Stomach smooth muscle (tissue), 2 donors: ENCODE results near the gene CTNND2.

Experiments used
- H3K27ac ChIP-seq: one replicate; pipeline ENCODE4 v1.7.0; 2013; ENCODE audit warnings: mild to moderate bottlenecking, low read length, inconsistent platforms
- H3K27me3 ChIP-seq, 2 donors: one replicate each; pipeline ENCODE4 v1.7.0; 2013; ENCODE audit warnings: low read length in 2 of 2; ENCODE audit not compliant: insufficient read depth in 2 of 2, control insufficient read depth in 1 of 2
- H3K36me3 ChIP-seq, 2 donors: one replicate each; pipeline ENCODE4 v1.7.0; 2013; ENCODE audit warnings: low read length in 2 of 2; ENCODE audit not compliant: control insufficient read depth in 2 of 2, insufficient read depth in 2 of 2
- H3K4me1 ChIP-seq: one replicate; pipeline ENCODE4 v1.7.0; 2013; ENCODE audit warnings: low read length; ENCODE audit not compliant: control insufficient read depth, insufficient read depth
- H3K4me3 ChIP-seq, 2 donors: one replicate each; pipeline ENCODE4 v1.7.0; 2013; ENCODE audit warnings: low read length in 2 of 2
- H3K9ac ChIP-seq, 2 donors: one replicate each; pipeline ENCODE4 v1.7.0; 2013; ENCODE audit warnings: low read length in 2 of 2, mild to moderate bottlenecking in 1 of 2
- H3K9me3 ChIP-seq, 2 donors: one replicate each; pipeline ENCODE4 v1.7.0; 2013; ENCODE audit warnings: low read length in 2 of 2; ENCODE audit not compliant: control insufficient read depth in 2 of 2
- donor health status: healthy.
- donor health status: Pancreatic carcinoma.

The CTNND2 gene

DNA sequence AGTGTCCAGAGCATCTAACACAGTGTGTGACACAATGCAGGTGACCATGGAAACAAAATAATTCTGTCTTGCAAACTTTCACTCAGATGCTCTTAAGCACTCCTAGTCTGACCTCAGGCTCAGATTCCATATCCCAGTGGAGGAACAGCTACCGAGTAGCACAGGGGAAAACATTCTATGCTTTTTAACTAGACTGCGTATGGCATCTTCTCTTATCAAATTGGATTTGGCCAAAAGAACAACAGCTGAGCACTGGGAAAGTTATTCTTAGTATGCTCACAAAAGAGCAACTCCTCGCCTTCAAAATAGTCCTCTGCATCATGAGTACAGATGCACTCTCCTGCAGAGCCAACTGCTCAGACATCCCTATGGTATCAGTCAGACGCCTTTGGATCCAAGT lies 615.0 kb downstream of the CTNND2 start:
- no peaks in the 10 kb centered on the region for H3K4me1 ChIP-seq
- no peaks in the 10 kb centered on the region for H3K36me3 ChIP-seq
- no peak overlapping the region for H3K4me3 ChIP-seq
- H3K27me3 ChIP-seq = no peaks in the 10 kb centered on the region
- H3K27ac ChIP-seq = no peak overlapping the region
- no peak overlapping the region for H3K9ac ChIP-seq
- H3K9me3 ChIP-seq = no peaks in the 10 kb centered on the region

- Histone ChIP-seq H3K27ac (no peak overlapping the region), H3K9me3 (peaks cover 0 to 6% of the 10 kb centered on the region in 2 donors), H3K9ac (no peak overlapping the region), H3K4me3 (no peak overlapping the region), H3K27me3 (no peaks in the 10 kb centered on the region), H3K4me1 (no peaks in the 10 kb centered on the region), H3K36me3 (no peaks in the 10 kb centered on the region)
Measured at GRCh38 chr5:11281842-11282241, 622.4 kb downstream of the CTNND2 start.

DNA sequence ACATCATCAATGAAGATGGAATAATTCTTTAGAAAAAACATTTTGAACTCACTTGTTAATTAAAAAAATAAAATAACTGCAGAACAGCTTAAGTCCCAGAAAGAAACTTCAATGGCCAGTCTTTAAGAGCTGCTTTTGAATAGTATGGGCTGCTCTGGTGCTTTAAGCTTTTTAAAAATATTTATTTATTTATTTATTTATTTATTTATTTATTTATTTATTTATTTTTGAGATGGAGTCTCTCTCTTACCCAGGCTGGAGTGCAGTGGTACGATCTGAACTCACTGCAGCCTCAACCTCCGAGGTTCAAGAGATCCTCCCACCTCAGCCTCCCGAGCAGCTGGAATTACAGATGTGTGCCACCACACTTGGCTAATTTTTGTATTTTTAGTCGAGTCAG lies 626.9 kb downstream of the CTNND2 start:
- H3K36me3 ChIP-seq = no peaks in the 10 kb centered on the region
- H3K27ac ChIP-seq = no peak overlapping the region
- peaks cover 0 to 6% of the 10 kb centered on the region in 2 donors for H3K9me3 ChIP-seq
- no peaks in the 10 kb centered on the region for H3K4me1 ChIP-seq
- no peak overlapping the region for H3K4me3 ChIP-seq
- H3K27me3 ChIP-seq = no peaks in the 10 kb centered on the region
- H3K9ac ChIP-seq = no peak overlapping the region

DNA sequence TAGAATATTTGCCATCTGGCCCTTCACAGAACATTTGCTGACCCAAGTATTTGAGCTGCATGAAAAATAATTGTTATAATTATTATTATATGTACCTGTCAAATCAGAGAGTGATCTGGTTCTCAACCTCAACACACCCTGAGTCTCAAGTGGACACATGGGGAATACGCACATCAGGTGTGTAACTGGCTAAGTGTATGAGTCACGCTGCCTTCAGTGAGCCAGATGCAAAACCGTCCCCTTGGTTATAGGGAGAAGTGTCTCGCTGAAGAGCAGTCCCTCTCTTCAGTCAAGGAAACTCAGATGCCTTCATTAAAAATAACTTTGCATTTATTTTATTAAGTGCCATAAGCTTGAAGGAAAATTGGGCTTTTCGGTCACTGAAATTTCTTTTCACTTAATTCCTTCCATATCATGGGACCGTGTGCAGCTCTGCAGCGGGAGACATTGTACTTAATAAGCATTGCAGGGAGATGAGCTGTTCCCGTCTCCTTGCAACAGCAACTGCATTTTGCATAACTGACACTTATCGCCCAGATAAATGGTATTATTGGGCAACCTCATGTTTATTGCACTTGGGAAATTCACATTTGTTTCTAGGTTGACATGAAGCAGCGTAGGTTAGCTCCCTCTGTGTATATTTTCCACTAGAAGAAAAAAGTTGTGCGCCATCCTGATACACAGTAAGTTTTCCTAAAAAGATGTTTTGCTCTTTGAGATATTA lies 630.9 kb downstream of the CTNND2 start:
- H3K27ac ChIP-seq = no peak overlapping the region
- H3K9ac ChIP-seq = no peak overlapping the region
- H3K27me3 ChIP-seq = no peaks in the 10 kb centered on the region
- H3K4me3 ChIP-seq = no peak overlapping the region
- H3K4me1 ChIP-seq = no peaks in the 10 kb centered on the region
- H3K9me3 ChIP-seq = no peaks in the 10 kb centered on the region
- H3K36me3 ChIP-seq = no peaks in the 10 kb centered on the region

DNA sequence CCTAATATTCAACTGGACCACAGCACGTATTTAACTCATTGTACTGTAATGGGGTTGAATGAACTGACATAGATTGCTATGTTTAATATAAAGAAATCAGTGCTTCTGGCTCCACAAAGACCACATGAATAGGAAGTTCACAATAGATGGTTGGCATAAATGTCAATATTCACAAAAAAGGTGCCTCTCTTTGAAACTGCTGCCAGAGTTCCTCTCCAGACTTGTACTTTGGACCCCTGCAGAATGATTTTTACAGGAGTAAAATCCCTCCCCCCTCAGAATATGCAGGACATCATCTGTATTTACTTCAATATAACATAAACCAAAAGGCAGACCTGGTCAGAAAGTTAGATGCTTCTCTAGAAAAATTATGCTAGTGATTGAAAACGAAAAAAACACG lies 634.7 kb downstream of the CTNND2 start:
- no peaks in the 10 kb centered on the region for H3K4me1 ChIP-seq
- no peak overlapping the region for H3K4me3 ChIP-seq
- H3K36me3 ChIP-seq = no peaks in the 10 kb centered on the region
- H3K9me3 ChIP-seq = no peaks in the 10 kb centered on the region
- H3K27ac ChIP-seq = no peak overlapping the region
- no peak overlapping the region for H3K9ac ChIP-seq
- H3K27me3 ChIP-seq = no peaks in the 10 kb centered on the region

DNA sequence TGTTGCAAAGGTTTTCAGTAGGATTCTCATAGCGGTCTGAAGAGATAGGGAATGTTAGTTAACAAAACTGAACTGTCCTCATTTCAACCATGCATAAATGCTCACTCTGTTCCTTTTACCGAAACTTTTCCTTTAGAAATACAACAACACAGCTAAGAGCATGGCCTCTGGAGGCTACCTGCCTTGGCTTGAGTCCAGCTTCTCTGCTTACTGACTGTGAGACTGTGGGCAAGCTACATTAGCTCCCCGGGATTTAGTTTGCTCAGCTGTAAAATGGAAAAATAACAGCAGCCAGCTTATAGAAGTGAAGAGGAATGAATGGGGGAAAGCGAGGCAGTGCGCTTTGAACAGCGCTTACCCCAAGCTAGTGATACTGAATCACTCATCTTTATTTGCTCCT lies 635.4 kb downstream of the CTNND2 start:
- Histone ChIP-seq H3K27me3 (no peaks in the 10 kb centered on the region), H3K4me1 (no peaks in the 10 kb centered on the region), H3K36me3 (no peaks in the 10 kb centered on the region), H3K9me3 (no peaks in the 10 kb centered on the region), H3K4me3 (no peak overlapping the region), H3K27ac (no peak overlapping the region), H3K9ac (no peak overlapping the region)

GRCh38 chr5:11266331-11266730 lies 637.9 kb downstream of the CTNND2 start:
- no peaks in the 10 kb centered on the region for H3K4me1 ChIP-seq
- no peaks in the 10 kb centered on the region for H3K27me3 ChIP-seq
- no peak overlapping the region for H3K27ac ChIP-seq
- no peak overlapping the region for H3K9ac ChIP-seq
- H3K36me3 ChIP-seq = no peaks in the 10 kb centered on the region
- H3K4me3 ChIP-seq = no peak overlapping the region
- H3K9me3 ChIP-seq = no peaks in the 10 kb centered on the region

GRCh38 chr5:11261241-11261640 lies 643.0 kb downstream of the CTNND2 start:
- H3K27me3 ChIP-seq = no peaks in the 10 kb centered on the region
- H3K36me3 ChIP-seq = no peaks in the 10 kb centered on the region
- H3K9ac ChIP-seq = no peak overlapping the region
- H3K9me3 ChIP-seq = no peaks in the 10 kb centered on the region
- no peak overlapping the region for H3K4me3 ChIP-seq
- H3K4me1 ChIP-seq = no peaks in the 10 kb centered on the region
- no peak overlapping the region for H3K27ac ChIP-seq

GRCh38 chr5:11258001-11258400 lies 646.2 kb downstream of the CTNND2 start:
- H3K27ac ChIP-seq = no peak overlapping the region
- no peaks in the 10 kb centered on the region for H3K36me3 ChIP-seq
- no peaks in the 10 kb centered on the region for H3K27me3 ChIP-seq
- no peak overlapping the region for H3K4me3 ChIP-seq
- H3K4me1 ChIP-seq = no peaks in the 10 kb centered on the region
- H3K9me3 ChIP-seq = no peaks in the 10 kb centered on the region
- H3K9ac ChIP-seq = no peak overlapping the region

DNA sequence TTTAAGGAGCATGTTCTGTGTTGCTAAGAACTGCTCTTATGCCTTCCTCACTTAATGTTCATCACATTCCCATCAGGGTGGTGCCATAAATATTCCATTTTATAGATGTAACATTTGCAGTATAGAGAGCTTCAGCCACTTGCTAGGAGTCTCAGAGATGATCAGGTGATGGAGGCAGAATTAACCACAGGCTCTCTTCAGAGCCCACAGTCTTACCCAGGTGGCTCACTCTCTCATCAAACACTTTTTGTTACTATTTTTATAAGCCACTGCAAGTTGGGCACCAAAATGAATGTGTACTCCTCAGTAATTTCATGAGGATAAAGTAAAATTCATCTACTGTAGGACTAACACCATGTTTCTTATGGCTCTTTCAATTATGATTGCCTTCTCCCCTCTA lies 651.7 kb downstream of the CTNND2 start:
- Histone ChIP-seq H3K4me3 (no peak overlapping the region), H3K27me3 (no peaks in the 10 kb centered on the region), H3K36me3 (no peaks in the 10 kb centered on the region), H3K4me1 (no peaks in the 10 kb centered on the region), H3K9ac (no peak overlapping the region), H3K27ac (no peak overlapping the region), H3K9me3 (no peaks in the 10 kb centered on the region)

DNA sequence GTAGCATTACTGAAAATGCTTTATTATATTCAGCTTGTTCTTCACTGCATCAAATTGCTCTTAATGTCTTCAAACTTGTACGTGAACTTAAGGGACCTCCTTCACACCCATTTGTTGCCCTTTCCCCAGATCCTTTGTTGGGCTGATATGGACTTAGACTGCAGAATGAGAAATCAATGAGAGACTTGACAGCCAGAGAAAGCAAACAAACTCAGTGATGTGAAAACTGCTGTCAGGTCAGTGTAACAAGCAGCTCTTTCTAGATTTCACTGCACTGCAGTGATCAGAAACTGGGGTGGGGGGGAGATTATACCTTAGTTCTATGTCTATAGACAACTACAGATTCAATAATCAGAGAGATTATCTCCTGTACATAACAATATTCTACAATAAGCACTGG lies 652.2 kb downstream of the CTNND2 start:
- Histone ChIP-seq H3K4me3 (no peak overlapping the region), H3K9me3 (no peaks in the 10 kb centered on the region), H3K27ac (no peak overlapping the region), H3K4me1 (no peaks in the 10 kb centered on the region), H3K9ac (no peak overlapping the region), H3K36me3 (no peaks in the 10 kb centered on the region), H3K27me3 (no peaks in the 10 kb centered on the region)
